Stimulated activated CD4-positive, alpha-beta T cell treated with anti-CD3 and anti-CD28 coated beads, Interleukin-4, amount 100 ng/mL, for 4 hours (primary cell): Measurements from ENCODE around the gene TXNDC9.
"Not testable (repeated sequence)": the region's sequence is repeated elsewhere in the genome, so short reads cannot be mapped to it uniquely, and the experiment has no call there.

Experiments
- DNase-seq, 2 experiments: peaks; one replicate each; pipeline ENCODE4 v3.0.0-alpha.2; 2020

The TXNDC9 gene

DNA sequence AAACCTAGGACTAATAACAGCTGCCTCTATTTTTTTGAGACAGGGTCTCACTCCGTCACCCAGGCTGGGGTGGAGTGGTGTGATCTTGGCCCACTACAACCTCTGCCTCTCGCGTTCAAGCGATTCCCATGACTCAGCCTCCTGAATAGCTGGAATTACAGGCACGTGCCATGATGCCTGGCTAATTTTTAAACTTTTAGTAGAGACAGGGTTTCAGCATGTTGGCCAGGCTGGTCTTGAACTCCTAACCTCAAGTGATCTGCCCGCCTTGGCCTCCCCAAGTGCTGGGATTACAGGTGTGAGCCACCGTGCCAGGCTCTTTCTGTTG is 18.3 kb downstream of the TXNDC9 start:
- not testable (repeated sequence) for DNase-seq

DNA sequence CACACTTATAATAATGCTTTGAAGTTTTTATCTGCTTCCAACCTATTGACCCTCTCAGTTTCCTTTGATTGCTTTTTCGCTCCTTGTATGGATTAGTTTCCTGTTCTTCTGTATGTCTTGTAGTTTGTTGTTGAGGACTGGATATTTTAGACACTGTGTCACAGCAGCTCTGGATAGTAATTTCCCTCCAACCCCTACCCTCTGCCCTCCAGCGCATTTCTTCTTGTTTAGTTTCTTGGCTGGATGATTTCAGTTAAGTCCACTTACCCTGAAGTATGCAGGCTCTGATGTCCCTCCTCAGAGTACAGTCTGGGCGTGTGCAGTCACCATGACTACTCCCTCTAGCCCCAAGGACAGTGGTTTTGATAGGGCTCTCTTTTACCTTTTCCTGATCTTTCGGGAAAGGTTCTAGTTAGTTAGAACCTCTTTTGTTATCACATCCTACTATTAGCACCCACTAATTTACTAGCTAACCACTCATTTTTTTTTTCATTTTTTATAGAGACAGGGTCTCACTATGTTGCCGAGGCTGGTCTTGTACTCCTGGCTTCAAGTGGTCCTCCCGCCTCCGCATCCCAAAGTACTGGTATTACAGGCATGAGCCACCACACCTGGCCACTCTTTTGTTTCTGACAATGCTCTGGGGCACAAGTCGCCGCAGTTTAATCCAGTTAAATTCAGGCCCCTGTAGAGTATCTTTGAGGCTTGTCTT is 18.8 kb downstream of the TXNDC9 start:
- DNase-seq, result no peak

DNA sequence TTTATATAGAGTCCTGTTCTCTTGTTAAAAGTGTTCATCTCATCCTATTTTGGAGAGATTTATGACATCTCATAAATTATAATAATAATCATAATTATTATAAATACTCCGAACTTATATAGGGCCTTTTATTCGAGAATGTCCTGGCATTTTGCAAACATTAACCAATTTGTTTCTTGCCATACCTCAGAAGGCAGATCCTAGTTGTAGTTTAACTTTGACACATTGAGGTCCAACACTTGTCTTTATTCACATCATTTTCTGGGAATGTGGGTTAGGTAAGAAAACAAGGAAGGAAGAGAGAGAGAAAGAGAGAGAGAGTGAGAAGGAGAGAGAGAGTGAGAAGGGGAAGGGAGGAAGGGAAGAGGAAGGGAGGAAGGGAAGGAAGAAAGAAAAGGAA is 35.0 kb downstream of the TXNDC9 start, which contains the start of gene LYG1:
LYG1 (minus strand) TSS at position 101 of the 400 bp plus-strand sequence. CDS start 5,527 bp downstream, outside the sequence.
- not testable (repeated sequence) for DNase-seq

DNA sequence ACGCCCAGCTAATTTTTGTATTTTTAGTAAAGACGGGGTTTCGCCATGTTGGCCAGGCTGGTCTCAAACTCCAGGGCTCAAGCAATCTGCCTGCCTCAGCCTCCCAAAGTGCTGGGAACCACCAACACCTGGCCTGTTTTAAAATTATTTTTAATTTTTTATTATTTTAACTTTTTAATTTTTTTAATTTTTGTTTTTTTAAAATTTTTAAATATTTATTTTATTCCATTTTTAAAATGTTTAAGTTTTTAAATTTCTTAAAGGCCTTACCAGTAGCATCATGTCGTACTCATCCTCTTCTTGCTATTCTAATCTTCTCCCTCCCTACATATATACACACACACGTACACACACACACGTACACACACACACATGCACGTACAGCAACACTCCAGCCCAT is 36.6 kb downstream of the TXNDC9 start:
- DNase-seq, result no peak

DNA sequence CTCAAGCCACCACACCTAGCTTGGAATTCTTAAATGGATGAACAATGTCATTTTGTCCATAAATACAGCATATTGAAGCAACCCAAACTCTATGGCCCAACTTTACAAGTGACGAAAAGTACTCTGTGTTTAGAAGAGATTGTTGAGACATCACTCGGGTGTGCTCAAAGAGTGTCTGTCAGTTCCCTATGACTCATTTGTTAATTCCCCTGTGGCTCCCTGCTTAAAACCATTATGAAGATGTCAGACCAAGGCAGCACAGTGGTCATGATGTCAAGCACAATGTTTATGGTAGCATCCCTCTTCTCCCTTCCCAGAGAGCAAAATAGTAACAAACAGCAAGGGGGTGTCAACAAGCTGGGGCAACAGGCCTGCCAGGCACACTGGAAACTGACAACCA is 38.1 kb downstream of the TXNDC9 start:
- no peak for DNase-seq

DNA sequence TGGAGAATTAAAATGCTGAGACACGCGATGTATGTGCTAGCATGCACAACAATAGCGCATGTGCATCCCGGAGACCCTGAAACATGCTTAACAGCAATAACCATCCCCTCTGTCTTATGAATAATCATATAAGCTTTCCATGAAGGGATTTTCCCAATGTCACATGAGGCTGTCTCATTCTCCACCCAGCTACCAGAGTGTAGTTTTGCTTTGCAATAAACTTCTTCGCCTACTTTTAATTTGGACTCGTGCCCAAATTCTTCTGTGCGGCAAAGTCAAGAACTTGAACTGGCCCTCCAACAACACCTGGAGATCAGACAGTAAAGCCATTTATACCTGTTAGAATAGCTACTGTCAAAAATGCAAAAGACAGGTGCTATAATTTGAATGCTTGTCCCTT is 50.6 kb downstream of the TXNDC9 start:
- no peak for DNase-seq

DNA sequence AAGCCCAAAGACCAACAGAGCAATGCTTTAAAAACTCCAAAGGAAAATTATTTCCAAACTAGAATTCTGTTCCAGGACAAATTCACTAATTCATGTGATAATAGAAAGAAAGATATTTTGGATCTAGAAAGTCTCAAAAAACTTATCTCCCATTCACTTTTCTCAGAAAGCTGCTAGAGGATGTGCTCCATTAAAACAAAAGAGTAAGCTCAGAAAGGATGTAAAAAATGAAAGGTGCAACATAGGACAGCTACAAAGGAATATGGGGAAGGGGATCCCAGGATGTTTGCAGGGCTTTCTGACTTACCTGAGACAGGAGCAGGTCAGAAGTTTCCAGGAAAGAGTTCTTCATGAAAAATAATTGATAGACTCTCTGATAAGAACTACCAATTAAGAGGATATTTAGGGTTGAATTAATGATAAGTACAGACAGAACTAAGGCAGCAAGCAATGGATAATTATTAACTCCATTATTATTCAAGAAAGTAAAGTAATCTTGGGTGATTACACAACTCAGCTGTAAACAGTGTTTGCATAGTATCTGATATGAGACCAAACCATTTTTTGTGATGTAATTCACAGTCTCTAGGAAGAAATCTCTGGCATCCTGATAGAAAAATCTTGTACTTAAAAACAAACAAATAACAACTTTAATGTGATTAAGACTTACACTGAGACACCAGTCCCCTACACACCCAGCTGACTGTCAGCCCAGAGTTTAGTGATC is 56.0 kb downstream of the TXNDC9 start:
- DNase-seq, result no peak

DNA sequence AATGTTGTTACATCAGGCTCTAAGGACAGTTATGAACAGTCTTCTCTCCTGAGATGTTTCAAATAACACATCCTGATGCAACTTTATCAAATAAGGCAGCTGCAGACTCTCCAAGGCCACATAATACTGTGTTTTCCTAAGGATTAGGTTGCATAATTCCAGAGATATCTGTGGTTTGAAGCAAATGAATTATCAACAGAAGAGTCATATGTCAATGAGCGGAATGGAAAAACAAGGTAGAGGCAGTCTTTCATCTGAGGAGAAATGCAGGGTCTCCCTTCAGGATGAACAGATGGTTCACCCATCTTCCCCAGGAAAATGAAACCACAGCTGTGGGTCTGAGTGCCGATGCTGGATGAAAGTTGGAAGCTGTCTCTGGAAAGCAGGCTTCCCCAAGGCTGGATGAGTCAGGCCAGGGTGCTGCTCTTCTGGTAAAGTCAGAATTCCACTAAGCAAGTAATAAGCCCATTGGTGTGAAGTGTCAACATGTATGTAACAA is 57.3 kb downstream of the TXNDC9 start:
- no peak for DNase-seq

DNA sequence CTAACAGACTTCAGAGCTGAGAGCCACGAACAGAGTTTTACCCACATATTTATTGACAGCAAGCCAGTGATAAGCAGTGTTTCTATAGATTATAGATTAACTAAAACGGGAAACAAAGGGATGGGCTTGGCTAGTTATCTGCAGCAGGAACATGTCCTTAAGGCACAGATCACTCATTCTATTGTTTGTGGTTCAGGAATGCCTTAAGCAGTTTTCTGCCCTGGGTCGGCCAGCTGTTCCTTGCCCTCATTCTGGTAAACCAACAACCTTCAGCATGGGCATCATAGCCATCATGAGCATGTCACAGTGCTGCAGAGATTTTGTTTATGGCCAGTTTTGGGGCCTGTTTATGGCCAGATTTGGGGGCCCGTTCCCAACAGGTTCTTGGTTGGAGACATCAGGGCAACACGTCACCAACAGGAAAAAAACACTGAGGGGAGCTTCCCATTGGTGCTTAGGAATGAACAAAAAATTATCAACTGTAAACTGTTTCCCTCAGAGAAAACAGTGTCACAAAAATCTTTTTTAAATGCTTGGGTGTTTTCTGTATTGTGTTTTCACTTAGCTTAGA is 57.9 kb downstream of the TXNDC9 start:
- DNase-seq, result not testable (repeated sequence)

DNA sequence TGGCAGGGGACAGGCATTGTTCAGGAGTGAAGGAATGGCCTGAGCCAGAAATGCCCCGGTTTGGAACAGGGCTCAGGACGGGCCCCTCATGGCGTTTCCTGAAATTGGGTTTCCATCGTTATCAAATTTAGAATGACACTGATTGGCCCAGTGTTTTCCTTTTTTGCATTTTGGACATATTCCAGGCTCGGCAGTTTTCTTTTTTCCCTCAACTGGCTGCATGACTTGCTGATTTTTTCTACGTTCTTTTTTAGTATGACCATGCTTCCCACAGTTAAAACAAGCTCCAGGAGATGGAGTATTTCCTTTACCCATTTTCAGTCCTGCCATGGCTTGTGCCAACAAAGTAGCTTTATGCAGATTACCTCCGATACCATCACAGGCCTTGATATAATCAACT is 60.3 kb downstream of the TXNDC9 start:
- no peak for DNase-seq
